HCT116 (cell line): ENCODE results near the gene AGBL1. TPM values are rescaled to one million over a fixed set of nuclear protein-coding genes. Genes with fewer than 3 reads are reported as not detected.

ENCODE experiments used
- ATAC-seq: fragments of 200-7000 bp; cut with Tn5 transposase; 2 replicates; pipeline ENCODE4 v1.9.1; 2020; ENCODE audit warnings: mild to moderate bottlenecking, moderate library complexity
- BruUV-seq: library from RNA; stranded (reverse); fragments of 400-500 nt; replicated peaks from 2 replicates; lab custom pipeline; 2021; lab: Mats Ljungman, UMichigan
- CTCF ChIA-PET: fragments of 300-600 bp; sonication (Branson Sonifier 250); formaldehyde crosslinking; loops from one replicate; lab custom pipeline; 2021; ENCODE audit warnings: antibody characterized with exemption; lab: Charles Lee
- POLR2A ChIA-PET: fragments of 300-600, 350-600 bp; sonication (Branson Sonifier 250); formaldehyde crosslinking; loops from one replicate; lab custom pipeline; 2021; ENCODE audit warnings: antibody characterized with exemption; lab: Charles Lee
- RAD21 ChIA-PET, 2 experiments: fragments of 300-600 bp; sonication (Branson Sonifier 250); formaldehyde crosslinking; loops; one replicate each; lab custom pipeline; 2023; ENCODE audit warnings: low total read pairs in 2 of 2; ENCODE audit not compliant: uncharacterized antibody in 2 of 2, unreplicated experiment in 2 of 2, low non-redundant PET in 1 of 2; lab: Charles Lee
- DNase-seq: peaks from one replicate; pipeline ENCODE4 v3.0.0-alpha.2; 2010; ENCODE audit warnings: low read depth, low spot score
- H2AFZ ChIP-seq: fragments of 200-600 bp; shearing (Covaris generic), sonication (generic); 2 replicates; pipeline ENCODE4 v1.6.1; 2017; ENCODE audit warnings: low read depth, mixed run types, mixed read lengths, antibody characterized with exemption, low read length; ENCODE audit not compliant: poor library complexity, severe bottlenecking
- H3K27ac ChIP-seq: 2 replicates; pipeline ENCODE4 v1.5.1; 2012; ENCODE audit warnings: low read depth, low read length
- H3K27me3 ChIP-seq: fragments of 200-600 bp; sonication (generic); 2 replicates; pipeline ENCODE4 v1.6.1; 2016; ENCODE audit warnings: mixed run types, low read length, mixed read lengths; ENCODE audit not compliant: insufficient read depth
- H3K36me3 ChIP-seq, 2 experiments: fragments of 200-500 bp in 1 of 2; fragments of 200-600 bp in 1 of 2; sonication (Bioruptor generic) in 1 of 2; sonication (generic) in 1 of 2; 2 replicates each; pipeline versions ENCODE4 v1.5.1 to v1.6.1; 2014 to 2016; ENCODE audit warnings: low read length in 2 of 2, inconsistent platforms in 1 of 2, mixed read lengths in 1 of 2, mixed run types in 1 of 2; ENCODE audit not compliant: insufficient read depth in 2 of 2, control insufficient read depth in 1 of 2
- H3K4me1 ChIP-seq, 2 experiments: fragments of 200-600 bp in 1 of 2; sonication (generic) in 1 of 2; 2 replicates each; pipeline versions ENCODE4 v1.5.1 to v1.6.1; 2012 to 2017; ENCODE audit warnings: low read length in 2 of 2, inconsistent platforms in 1 of 2, mild to moderate bottlenecking in 1 of 2, mixed read lengths in 1 of 2, mixed run types in 1 of 2, moderate library complexity in 1 of 2; ENCODE audit not compliant: insufficient read depth in 2 of 2, control insufficient read depth in 1 of 2
- H3K4me2 ChIP-seq: fragments of 200-600 bp; sonication (generic); 2 replicates; pipeline ENCODE4 v1.6.1; 2017; ENCODE audit warnings: mixed run types, low read length, mixed read lengths
- H3K4me3 ChIP-seq, 2 experiments: fragments of 200-600 bp in 1 of 2; sonication (generic) in 1 of 2; replicated peaks in 1 of 2; 2 replicates each; pipeline ENCODE4 v1.5.1; 2011 to 2016; ENCODE audit warnings: low read length in 2 of 2, control low read depth in 1 of 2, low read depth in 1 of 2, mild to moderate bottlenecking in 1 of 2, mixed read lengths in 1 of 2, mixed run types in 1 of 2
- H3K79me2 ChIP-seq: fragments of 200-600 bp; sonication (generic); 2 replicates; pipeline ENCODE4 v1.6.1; 2017; ENCODE audit warnings: mild to moderate bottlenecking, mixed run types, low read length, moderate library complexity, mixed read lengths; ENCODE audit not compliant: insufficient read depth
- H3K9ac ChIP-seq: fragments of 200-600 bp; sonication (generic); 2 replicates; pipeline ENCODE4 v1.6.1; 2016; ENCODE audit warnings: low read length, mixed read lengths
- H3K9me2 ChIP-seq: fragments of 200-600 bp; sonication (generic), shearing (Covaris generic); 2 replicates; pipeline ENCODE4 v1.6.1; 2017; ENCODE audit warnings: mixed run types, mild to moderate bottlenecking, moderate library complexity; ENCODE audit not compliant: insufficient read depth
- H3K9me3 ChIP-seq, 2 experiments: fragments of 200-500 bp in 1 of 2; fragments of 200-600 bp in 1 of 2; sonication (Bioruptor generic) in 1 of 2; sonication (generic) in 1 of 2; 2 replicates each; pipeline ENCODE4 v1.6.1; 2014 to 2017; ENCODE audit warnings: low read length in 2 of 2, mixed read lengths in 2 of 2, inconsistent platforms in 1 of 2, low read depth in 1 of 2, mild to moderate bottlenecking in 1 of 2, mixed run types in 1 of 2, moderate library complexity in 1 of 2; ENCODE audit not compliant: control insufficient read depth in 1 of 2, insufficient read depth in 1 of 2
- H4K20me1 ChIP-seq: fragments of 200-600 bp; sonication (generic), shearing (Covaris generic); 2 replicates; pipeline ENCODE4 v1.6.1; 2017; ENCODE audit warnings: mixed run types, mild to moderate bottlenecking, moderate library complexity; ENCODE audit not compliant: insufficient read depth
- CBX3 ChIP-seq: IDR thresholded peaks from 2 replicates; pipeline ENCODE4 v1.6.1; 2012; ENCODE audit warnings: low read depth
- CEBPB ChIP-seq: IDR thresholded peaks from 2 replicates; pipeline ENCODE4 v1.6.1; 2012; ENCODE audit warnings: low read depth
- EZH2 ChIP-seq: fragments of 200-600 bp; sonication (generic); IDR thresholded peaks from 2 replicates; pipeline ENCODE4 v1.6.1; 2017; ENCODE audit warnings: antibody characterized with exemption, mixed run types
- FOSL1 ChIP-seq: IDR thresholded peaks from 2 replicates; pipeline ENCODE4 v1.6.1; 2012; ENCODE audit warnings: low read depth
- RAD21 ChIP-seq: IDR thresholded peaks from 2 replicates; pipeline ENCODE4 v1.6.1; 2012; ENCODE audit warnings: low read depth, mild to moderate bottlenecking
- SIN3A ChIP-seq: IDR thresholded peaks from 2 replicates; pipeline ENCODE4 v1.6.1; 2012; ENCODE audit warnings: low read depth
- TCF7L2 ChIP-seq: IDR thresholded peaks from 2 replicates; pipeline ENCODE4 v1.7.0; 2011; ENCODE audit warnings: borderline replicate concordance, inconsistent platforms; ENCODE audit not compliant: insufficient read depth, insufficient read length; ENCODE audit errors: extremely low read depth
- YY1 ChIP-seq: IDR thresholded peaks from 2 replicates; pipeline ENCODE4 v1.6.1; 2011; ENCODE audit warnings: low read length, low read depth, moderate library complexity, mild to moderate bottlenecking; ENCODE audit not compliant: insufficient replicate concordance; ENCODE audit errors: extremely low read depth
- ZBTB33 ChIP-seq: IDR thresholded peaks from 2 replicates; pipeline ENCODE4 v1.6.1; 2011; ENCODE audit warnings: mild to moderate bottlenecking, low read length, moderate library complexity; ENCODE audit not compliant: insufficient replicate concordance; ENCODE audit errors: extremely low read depth
- ZNF274 ChIP-seq: fragments of 200-500 bp; sonication (Bioruptor generic); IDR thresholded peaks from 2 replicates; pipeline ENCODE4 v1.6.1; 2014; ENCODE audit warnings: mild to moderate bottlenecking, low read depth, low read length, inconsistent platforms
- intact Hi-C: fragments of 100-400 bp; cut with micrococcal nuclease; formaldehyde crosslinking; loops from 2 replicates; pipeline ENCODE4 v1.10.0; 2022
- total RNA-seq: library from RNA; stranded (reverse); gene quantifications from one replicate; pipeline ENCODE4 v1.2.1, GENCODE V29; 2021; ENCODE audit not compliant: unreplicated experiment
- TF ChIP-seq, protein P1 (sequence below): IDR thresholded peaks from 2 replicates; pipeline ENCODE4 v1.6.1; 2012
- TF ChIP-seq, protein P2 (sequence below): IDR thresholded peaks from 2 replicates; pipeline ENCODE4 v1.6.1; 2012

AGBL1 gene
- total RNA-seq, 1 experiment from 2014 or later: not detected

GRCh38 chr15:86840996-86841395 lies 761.3 kb downstream of the AGBL1 start:
- DNase-seq (no peak), ATAC-seq (no peak)
- H3K9me2 ChIP-seq: no peaks in the 10 kb centered on the region
- BruUV-seq: no TSS peak
- RAD21 ChIA-PET: no interaction called here
- no peak overlapping the region for H3K9ac ChIP-seq
- no peak overlapping the region for H3K4me3 ChIP-seq
- no peaks in the 10 kb centered on the region for H3K36me3 ChIP-seq
- peaks cover 6 to 21% of the 10 kb centered on the region in 2 experiments; a peak in 2 of 4 replicates for H3K9me3 ChIP-seq
- H3K4me2 ChIP-seq: no peak overlapping the region
- H3K4me1 ChIP-seq: no peaks in the 10 kb centered on the region
- H2AFZ ChIP-seq: no peak overlapping the region
- H4K20me1 ChIP-seq: no peaks in the 10 kb centered on the region
- CTCF ChIA-PET: no interaction called here
- no peak overlapping the region for H3K27ac ChIP-seq
- POLR2A ChIA-PET: no interaction called here
- no peaks in the 10 kb centered on the region for H3K27me3 ChIP-seq
- no peaks in the 10 kb centered on the region for H3K79me2 ChIP-seq
- intact Hi-C loops: no loop called here
- TF ChIP-seq ZBTB33: no peak
- TF ChIP-seq, protein P1, sequence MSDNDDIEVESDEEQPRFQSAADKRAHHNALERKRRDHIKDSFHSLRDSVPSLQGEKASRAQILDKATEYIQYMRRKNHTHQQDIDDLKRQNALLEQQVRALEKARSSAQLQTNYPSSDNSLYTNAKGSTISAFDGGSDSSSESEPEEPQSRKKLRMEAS: no peak
- TF ChIP-seq SIN3A: no peak
- no peak for TF ChIP-seq TCF7L2
- TF ChIP-seq FOSL1: no peak
- TF ChIP-seq EZH2: no peak

- Histone ChIP-seq H3K4me3 (no peak overlapping the region), H3K4me1 (no peaks in the 10 kb centered on the region), H2AFZ (no peak overlapping the region), H3K27ac (no peak overlapping the region), H3K9me2 (no peaks in the 10 kb centered on the region), H4K20me1 (no peaks in the 10 kb centered on the region), H3K36me3 (no peaks in the 10 kb centered on the region), H3K79me2 (no peaks in the 10 kb centered on the region), H3K27me3 (no peaks in the 10 kb centered on the region), H3K9me3 (peaks cover 6 to 24% of the 10 kb centered on the region in 2 experiments; a peak in 2 of 4 replicates), H3K9ac (no peak overlapping the region), H3K4me2 (no peak overlapping the region)
- RAD21 ChIA-PET: no interaction called here
- TF ChIP-seq, protein P1: no peak
- no peak for TF ChIP-seq ZNF274
- TF ChIP-seq, protein P2, sequence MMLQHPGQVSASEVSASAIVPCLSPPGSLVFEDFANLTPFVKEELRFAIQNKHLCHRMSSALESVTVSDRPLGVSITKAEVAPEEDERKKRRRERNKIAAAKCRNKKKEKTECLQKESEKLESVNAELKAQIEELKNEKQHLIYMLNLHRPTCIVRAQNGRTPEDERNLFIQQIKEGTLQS: no peak
- TF ChIP-seq CEBPB: no peak
- no peak for TF ChIP-seq CBX3
- TF ChIP-seq FOSL1: no peak
- no peak for TF ChIP-seq SIN3A
- no peak for TF ChIP-seq YY1
- TF ChIP-seq RAD21: no peak
- DNase-seq (no peak), ATAC-seq (no peak)
- POLR2A ChIA-PET: no interaction called here
- no TSS peak for BruUV-seq
- CTCF ChIA-PET: no interaction called here
- intact Hi-C loops: no loop called here
Observed at GRCh38 chr15:86842199-86842598, 762.5 kb downstream of the AGBL1 start.
